Muscle of arm (tissue), 12 donors: ENCODE data around the gene ETFB. TPM values are rescaled to one million over a fixed set of nuclear protein-coding genes. Genes with fewer than 3 reads are reported as not detected.

Source experiments
- DNase-seq: peaks from one replicate; pipeline ENCODE4 v3.0.0-alpha.2; 2013
- polyA plus RNA-seq, 12 donors: library from polyadenylated mRNA; unstranded; fragments of 120-200 nt; gene quantifications; one replicate each; pipeline ENCODE4 v1.2.1, GENCODE V29; 2013; ENCODE audit not compliant: insufficient read length in 12 of 12

The ETFB gene
- polyA plus RNA-seq, 12 donors = 34.1 to 50.4 (median 38.8) TPM; not detected in 1

GRCh38 chr19:51354103-51354741, 12.0 kb downstream of the ETFB start:
- no peak for DNase-seq

GRCh38 chr19:51352783-51353360, 13.3 kb downstream of the ETFB start:
- no peak for DNase-seq

GRCh38 chr19:51351266-51351990, 14.8 kb downstream of the ETFB start:
- no peak for DNase-seq

GRCh38 chr19:51347209-51347928, 18.8 kb downstream of the ETFB start:
- no peak for DNase-seq

GRCh38 chr19:51346742-51347141, 19.4 kb downstream of the ETFB start:
- no peak for DNase-seq

GRCh38 chr19:51345076-51345620, 21.0 kb downstream of the ETFB start:
- no peak for DNase-seq

- no peak for DNase-seq
Measured at GRCh38 chr19:51342631-51343569, 23.3 kb downstream of the ETFB start.

GRCh38 chr19:51341976-51342580, 24.1 kb downstream of the ETFB start, which contains the start of gene VSIG10L:
Gene VSIG10L (minus strand): TSS chr19:51342139. CDS start chr19:51342124, 15 bp downstream.
- DNase-seq = no peak

- DNase-seq = no peak
Measured at GRCh38 chr19:51341066-51341465, 25.1 kb downstream of the ETFB start.

- DNase-seq = peak; percentile 81
Measured at GRCh38 chr19:51339687-51340656, 26.2 kb downstream of the ETFB start.

- DNase-seq = no peak
Measured at GRCh38 chr19:51339313-51339686, 26.9 kb downstream of the ETFB start.

- peak; percentile 72 for DNase-seq
Measured at GRCh38 chr19:51338563-51339312, 27.4 kb downstream of the ETFB start.

GRCh38 chr19:51337861-51338562, 28.2 kb downstream of the ETFB start:
- no peak for DNase-seq

GRCh38 chr19:51337141-51337860, 28.9 kb downstream of the ETFB start:
- no peak for DNase-seq

GRCh38 chr19:51333836-51334460, 32.2 kb downstream of the ETFB start:
- DNase-seq = no peak

- no peak for DNase-seq
Measured at GRCh38 chr19:51331716-51332115, 34.5 kb downstream of the ETFB start.

- DNase-seq = no peak
Measured at GRCh38 chr19:51331193-51331592, 35.0 kb downstream of the ETFB start.
